Epithelial cell of esophagus (primary cell): Measurements from ENCODE around the gene RNF115.
A peak's percentile ranks its signal among the peaks of the same experiment; 100 is the strongest.

Experiments used
- DNase-seq: peaks from one replicate; pipeline ENCODE4 v3.0.0; 2010; ENCODE audit warnings: low read depth
- H3K4me3 ChIP-seq: 2 replicates; pipeline ENCODE4 v1.5.1; 2011; ENCODE audit warnings: mild to moderate bottlenecking, low read length, control low read depth
- TF ChIP-seq, protein P1 (sequence below): IDR thresholded peaks from 2 replicates; pipeline ENCODE4 v1.5.1; 2011; ENCODE audit warnings: low read depth, mild to moderate bottlenecking, low read length, control low read depth, inconsistent platforms; ENCODE audit not compliant: insufficient read depth; ENCODE audit errors: missing control alignments

Gene RNF115

DNA sequence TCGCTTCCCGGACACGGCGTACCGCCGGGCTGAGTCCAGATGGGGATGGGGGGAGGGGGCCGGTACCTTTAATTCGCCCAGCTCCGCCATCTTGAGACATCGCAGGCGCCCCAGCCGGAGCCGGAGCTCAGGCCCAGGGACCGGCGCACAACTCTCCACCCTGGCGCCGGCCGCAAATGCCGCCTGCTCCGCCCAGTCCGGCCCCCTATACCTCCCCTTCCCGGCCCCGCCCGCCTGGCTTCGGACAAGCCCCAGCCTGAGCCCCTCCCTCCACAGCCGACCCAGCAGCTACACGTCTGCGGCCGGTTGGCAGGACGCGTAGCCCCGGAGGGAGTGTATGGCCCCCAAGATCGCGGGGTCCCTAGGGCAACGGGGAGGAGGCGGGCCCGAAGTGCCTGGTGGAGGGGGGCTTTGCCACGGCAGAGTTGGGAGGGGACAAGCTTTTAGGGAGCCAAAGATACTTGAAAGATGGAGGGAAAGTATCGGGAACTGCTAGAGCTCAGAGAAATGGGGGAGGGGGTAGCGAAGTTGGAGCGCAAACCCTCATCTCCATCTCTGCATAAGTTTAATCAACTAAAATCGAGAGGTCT, 35.1 kb upstream of the RNF115 start, which contains the start of gene PIAS3:
Gene PIAS3, minus strand, starts transcription at position 181 of the 590 bp plus-strand sequence. Its CDS starts 91 bp downstream, at position 90.
- H3K4me3 ChIP-seq = peak within 1 kb of the TSS; percentile 87
- TF ChIP-seq, protein P1, sequence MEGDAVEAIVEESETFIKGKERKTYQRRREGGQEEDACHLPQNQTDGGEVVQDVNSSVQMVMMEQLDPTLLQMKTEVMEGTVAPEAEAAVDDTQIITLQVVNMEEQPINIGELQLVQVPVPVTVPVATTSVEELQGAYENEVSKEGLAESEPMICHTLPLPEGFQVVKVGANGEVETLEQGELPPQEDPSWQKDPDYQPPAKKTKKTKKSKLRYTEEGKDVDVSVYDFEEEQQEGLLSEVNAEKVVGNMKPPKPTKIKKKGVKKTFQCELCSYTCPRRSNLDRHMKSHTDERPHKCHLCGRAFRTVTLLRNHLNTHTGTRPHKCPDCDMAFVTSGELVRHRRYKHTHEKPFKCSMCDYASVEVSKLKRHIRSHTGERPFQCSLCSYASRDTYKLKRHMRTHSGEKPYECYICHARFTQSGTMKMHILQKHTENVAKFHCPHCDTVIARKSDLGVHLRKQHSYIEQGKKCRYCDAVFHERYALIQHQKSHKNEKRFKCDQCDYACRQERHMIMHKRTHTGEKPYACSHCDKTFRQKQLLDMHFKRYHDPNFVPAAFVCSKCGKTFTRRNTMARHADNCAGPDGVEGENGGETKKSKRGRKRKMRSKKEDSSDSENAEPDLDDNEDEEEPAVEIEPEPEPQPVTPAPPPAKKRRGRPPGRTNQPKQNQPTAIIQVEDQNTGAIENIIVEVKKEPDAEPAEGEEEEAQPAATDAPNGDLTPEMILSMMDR = no peak
- DNase-seq = peak; percentile 98

DNA sequence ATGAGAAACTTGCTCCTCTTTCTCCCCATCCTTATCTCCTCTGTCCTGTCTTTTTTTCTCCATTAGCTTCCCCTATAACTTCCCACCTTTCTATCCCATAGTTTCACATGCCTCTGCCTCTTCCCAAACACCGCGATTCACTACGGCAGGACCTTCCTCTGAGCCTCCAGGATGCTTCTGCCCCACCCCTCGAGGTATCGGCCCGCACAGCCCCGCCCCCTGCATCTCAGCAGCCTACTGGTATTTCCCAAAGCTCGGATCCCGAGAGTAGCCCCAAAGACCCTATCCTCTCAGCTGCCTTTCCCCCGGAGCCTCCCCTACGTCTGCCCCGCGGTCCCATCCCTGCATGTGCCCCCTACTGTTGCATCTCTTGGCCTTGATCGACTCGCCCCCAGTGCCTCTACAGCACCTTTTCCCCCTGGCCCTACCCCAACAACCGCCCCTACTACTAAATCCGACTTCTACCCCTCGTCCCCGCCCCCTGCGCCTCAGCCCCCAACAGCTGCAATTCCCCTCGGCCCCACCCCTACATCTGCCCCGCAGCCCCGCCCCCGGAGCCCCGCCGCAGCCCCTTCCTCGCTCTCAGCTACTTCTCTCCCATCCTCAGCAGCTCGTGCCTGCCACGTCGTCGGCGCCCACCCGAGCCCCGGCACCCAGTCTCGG, 34.5 kb upstream of the RNF115 start:
- peak overlapping the region; percentile 87 for H3K4me3 ChIP-seq
- DNase-seq = peak; percentile 53
- TF ChIP-seq, protein P1 = no peak

DNA sequence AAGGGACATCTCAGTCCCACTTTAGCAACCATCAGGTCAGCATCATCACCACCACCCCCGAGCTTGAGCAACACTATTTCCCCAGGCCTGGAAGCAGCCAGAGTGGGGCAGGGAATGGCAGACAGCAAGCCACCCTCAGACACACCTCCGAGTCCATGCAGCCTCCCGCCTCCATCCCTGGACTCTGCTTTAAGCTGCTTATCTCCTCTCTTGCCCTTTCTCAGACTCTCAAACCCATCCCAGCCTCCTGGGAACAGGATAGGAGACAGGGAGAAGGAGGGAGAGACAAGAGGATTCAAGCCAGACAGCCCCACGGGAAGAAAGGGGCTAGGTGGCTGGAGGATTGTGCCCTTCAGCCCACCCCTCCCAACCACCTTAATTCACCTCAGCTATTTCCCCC, 33.3 kb upstream of the RNF115 start:
- no peak overlapping the region for H3K4me3 ChIP-seq
- no peak for DNase-seq
- TF ChIP-seq, protein P1 = no peak

DNA sequence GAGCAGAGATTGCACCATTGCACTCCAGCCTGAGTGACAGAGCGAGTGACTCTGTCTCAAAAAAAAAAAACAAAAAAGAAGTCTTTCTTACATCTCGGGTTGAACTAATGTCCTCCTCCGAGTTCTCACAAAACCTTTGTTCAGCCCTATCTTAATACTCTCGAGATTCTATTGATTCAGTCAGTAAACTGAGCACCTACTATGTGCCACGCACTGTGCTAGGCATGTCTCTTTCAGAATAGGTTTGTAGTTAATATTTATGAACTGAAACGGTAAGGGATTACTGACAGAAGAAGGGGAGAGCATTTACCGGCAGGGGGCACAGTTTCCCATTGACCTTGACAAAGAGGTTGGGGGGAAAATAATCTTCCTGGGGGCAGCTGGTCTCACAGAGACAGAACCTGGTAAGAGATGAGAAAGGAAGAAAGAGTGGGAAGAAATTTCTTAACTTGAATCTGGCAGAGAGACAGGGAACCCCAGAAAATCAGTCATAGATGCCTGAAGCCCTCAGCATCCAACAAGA, 31.6 kb upstream of the RNF115 start:
- TF ChIP-seq, protein P1 = no peak
- H3K4me3 ChIP-seq = no peak overlapping the region
- DNase-seq = no peak

DNA sequence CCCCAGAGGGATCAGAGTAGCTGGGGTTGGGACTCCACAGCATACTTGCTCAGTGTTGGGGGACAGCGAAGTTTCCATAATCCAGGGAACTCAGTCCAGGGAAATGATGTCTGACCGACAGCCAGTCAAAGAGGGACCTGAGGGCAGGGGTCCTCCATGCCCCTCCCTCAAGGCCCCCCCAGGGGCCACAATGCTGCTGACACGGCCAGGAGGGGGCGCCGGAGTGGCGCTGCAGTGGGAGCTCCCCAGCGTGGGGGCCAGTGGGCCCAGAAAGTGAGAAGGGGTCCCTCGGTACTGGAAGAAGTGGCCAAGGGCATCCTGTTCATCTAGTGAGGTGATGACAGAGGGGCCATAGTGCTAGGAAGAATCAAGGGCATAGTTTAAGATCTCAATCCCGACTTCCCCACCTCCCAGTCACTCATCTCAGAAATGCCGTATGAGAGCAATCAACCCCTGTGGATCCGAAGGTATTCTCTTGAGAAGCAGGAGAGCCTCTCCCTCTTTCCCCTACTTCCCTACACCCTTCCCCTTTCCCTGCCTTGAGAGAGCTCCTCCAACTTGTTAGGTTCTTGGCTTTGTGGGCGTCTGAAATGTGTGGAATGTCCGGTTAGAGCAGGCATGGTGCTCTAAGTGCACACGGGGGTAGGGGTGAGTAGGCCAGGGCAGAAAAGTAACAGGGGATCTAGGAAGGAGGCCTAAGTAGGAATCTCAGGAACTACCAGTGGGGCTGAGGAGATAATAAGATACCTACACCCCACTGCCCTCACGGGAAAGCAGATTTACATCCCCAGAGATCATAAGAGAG, 25.7 kb upstream of the RNF115 start:
- H3K4me3 ChIP-seq = no peak overlapping the region
- TF ChIP-seq, protein P1 = peak; percentile 43
- peak; percentile 26 for DNase-seq

DNA sequence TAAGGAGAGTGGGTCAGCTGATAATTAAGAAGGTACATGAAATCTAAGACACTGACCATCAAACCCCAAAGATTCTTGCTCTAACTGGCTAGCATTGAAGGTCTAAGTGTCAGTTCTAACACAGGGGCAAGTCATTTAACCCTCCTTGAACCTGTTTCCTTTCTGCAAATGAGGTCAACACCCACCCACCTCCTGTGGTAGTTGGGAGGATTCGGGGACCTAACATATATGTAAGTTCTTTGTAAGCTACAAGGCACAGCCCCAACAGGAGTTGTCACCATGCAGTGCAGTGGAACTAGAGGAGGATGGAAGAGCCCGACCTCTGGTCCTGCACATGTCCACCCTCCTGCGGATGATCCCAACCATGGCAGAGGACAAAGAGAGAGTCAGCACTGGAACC, 23.9 kb upstream of the RNF115 start:
- no peak overlapping the region for H3K4me3 ChIP-seq
- DNase-seq = no peak
- TF ChIP-seq, protein P1 = no peak
